ENCODE measurements around the gene MLLT10.

The MLLT10 gene

GRCh38 chr10:21520509-21520908 lies 13.5 kb upstream of the MLLT10 start:
- no peak for TF ChIP-seq POLR2AphosphoS5 (IDR thresholded peaks at IDR 0.05; ENCODE audit: low read depth, low read length)
- no peak for TF ChIP-seq FOXP2 (optimal IDR thresholded peaks at IDR 0.05; ENCODE audit: borderline replicate concordance, extremely low read depth, extremely low read length, insufficient read depth)

- no peak for TF ChIP-seq SIN3A (IDR thresholded peaks at IDR 0.05; ENCODE audit: borderline replicate concordance, insufficient read depth, low read length)
- TF ChIP-seq FOXP2 (optimal IDR thresholded peaks at IDR 0.05; ENCODE audit: borderline replicate concordance, extremely low read depth, extremely low read length, insufficient read depth), result no peak
- TF ChIP-seq TAF1 (IDR thresholded peaks at IDR 0.05; ENCODE audit: borderline replicate concordance, insufficient read depth, low read length), result no peak
- no peak for TF ChIP-seq POLR2AphosphoS5 (IDR thresholded peaks at IDR 0.05; ENCODE audit: low read depth, low read length)
- TF ChIP-seq REST (IDR thresholded peaks at IDR 0.05; ENCODE audit: insufficient read depth in 1 of 2, low read depth in 2 of 2, low read length in 2 of 2), result no peak
Measured at GRCh38 chr10:21520949-21521348, 13.1 kb upstream of the MLLT10 start.

- TF ChIP-seq TAF1 (IDR thresholded peaks at IDR 0.05; ENCODE audit: borderline replicate concordance, insufficient read depth, low read length) (no peak), SIN3A (IDR thresholded peaks at IDR 0.05; ENCODE audit: borderline replicate concordance, insufficient read depth, low read length) (no peak), FOXP2 (optimal IDR thresholded peaks at IDR 0.05; ENCODE audit: borderline replicate concordance, extremely low read depth, extremely low read length, insufficient read depth) (no peak), POLR2AphosphoS5 (IDR thresholded peaks at IDR 0.05; ENCODE audit: low read depth, low read length) (no peak), REST (IDR thresholded peaks at IDR 0.05; ENCODE audit: insufficient read depth in 1 of 2, low read depth in 2 of 2, low read length in 2 of 2) (no peak)
Measured at GRCh38 chr10:21521751-21522533, 12.1 kb upstream of the MLLT10 start.

GRCh38 chr10:21522631-21523406 lies 11.2 kb upstream of the MLLT10 start:
- TF ChIP-seq FOXP2 (optimal IDR thresholded peaks at IDR 0.05; ENCODE audit: borderline replicate concordance, extremely low read depth, extremely low read length, insufficient read depth) (no peak), REST (IDR thresholded peaks at IDR 0.05; ENCODE audit: insufficient read depth in 1 of 2, low read depth in 2 of 2, low read length in 2 of 2) (no peak), SIN3A (IDR thresholded peaks at IDR 0.05; ENCODE audit: borderline replicate concordance, insufficient read depth, low read length) (no peak), POLR2AphosphoS5 (IDR thresholded peaks at IDR 0.05; ENCODE audit: low read depth, low read length) (no peak), TAF1 (IDR thresholded peaks at IDR 0.05; ENCODE audit: borderline replicate concordance, insufficient read depth, low read length) (no peak)

- no peak for TF ChIP-seq FOXP2 (optimal IDR thresholded peaks at IDR 0.05; ENCODE audit: borderline replicate concordance, extremely low read depth, extremely low read length, insufficient read depth)
- TF ChIP-seq SIN3A (IDR thresholded peaks at IDR 0.05; ENCODE audit: borderline replicate concordance, insufficient read depth, low read length), result no peak
- no peak for TF ChIP-seq REST (IDR thresholded peaks at IDR 0.05; ENCODE audit: insufficient read depth in 1 of 2, low read depth in 2 of 2, low read length in 2 of 2)
- TF ChIP-seq POLR2AphosphoS5 (IDR thresholded peaks at IDR 0.05; ENCODE audit: low read depth, low read length), result no peak
- no peak for TF ChIP-seq TAF1 (IDR thresholded peaks at IDR 0.05; ENCODE audit: borderline replicate concordance, insufficient read depth, low read length)
Measured at GRCh38 chr10:21523557-21524008, 10.4 kb upstream of the MLLT10 start.
